ENCODE measurements around the gene RNF5. TPM values are rescaled to one million over a fixed set of nuclear protein-coding genes. Genes with fewer than 3 reads are reported as not detected.
"Not testable (repeated sequence)": the region's sequence is repeated elsewhere in the genome, so short reads cannot be mapped to it uniquely, and the experiment has no call there.

Gene RNF5
- total RNA-seq, 1 experiment from 2014 or later, result 70.7 TPM

DNA sequence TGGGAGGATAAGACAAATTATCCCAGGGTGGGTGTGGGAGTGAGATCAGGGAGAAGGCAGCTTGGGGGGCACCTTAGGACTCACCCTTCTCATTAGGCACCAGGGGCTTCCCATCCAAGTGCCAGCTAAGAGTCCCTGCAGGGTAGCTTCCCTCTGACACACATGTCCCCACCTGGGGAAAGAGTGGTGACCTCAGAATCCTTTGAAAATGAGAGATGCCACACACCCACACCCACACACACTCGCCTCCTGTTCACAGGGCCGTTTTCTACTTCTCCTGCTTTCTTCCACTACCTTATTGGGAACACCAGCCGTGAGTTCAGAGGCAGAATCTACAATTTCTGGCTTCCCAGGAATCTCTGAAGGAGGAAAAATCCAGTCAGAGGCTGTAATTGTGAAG lies 4.8 kb downstream of the RNF5 start:
- H3K36me3 Mint-ChIP-seq (ENCODE audit: insufficient read depth, unreplicated experiment), result peaks cover 67% of the 10 kb centered on the region

DNA sequence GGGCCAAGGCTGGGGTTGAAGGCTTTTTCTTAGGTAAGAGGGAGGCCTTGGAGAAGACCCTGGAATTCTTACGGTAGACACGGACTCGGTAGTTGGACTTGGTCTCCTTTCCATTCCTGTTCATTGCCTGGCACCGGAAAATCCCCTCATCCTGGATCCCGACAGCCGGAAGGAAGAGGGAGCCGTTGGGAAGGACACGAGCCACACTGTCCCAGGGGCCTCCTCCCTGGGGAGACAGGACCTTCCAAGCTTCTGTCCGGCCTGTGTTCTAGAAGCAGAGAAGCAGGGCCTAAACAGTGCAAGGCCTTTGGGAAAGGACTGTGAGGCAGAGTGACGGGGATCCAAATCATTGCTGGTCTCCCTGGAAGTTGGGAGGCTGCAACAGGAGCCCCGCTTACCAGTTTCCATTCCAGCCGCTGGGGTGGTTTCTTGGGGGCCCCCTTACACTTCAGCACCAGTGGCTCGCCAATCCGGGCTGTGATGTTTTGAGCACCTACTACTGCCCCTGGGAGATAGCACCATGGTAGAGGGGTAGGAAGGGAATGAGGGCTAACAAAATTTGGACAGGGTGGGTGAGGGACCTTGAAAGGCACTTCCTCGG lies 5.4 kb downstream of the RNF5 start:
- no peaks in the 10 kb centered on the region for H3K27me3 ChIP-seq (replicated peaks; ENCODE audit: control insufficient read depth, insufficient read depth, low read length)
- H3K36me3 Mint-ChIP-seq (ENCODE audit: insufficient read depth, unreplicated experiment), result peaks cover 61% of the 10 kb centered on the region
- intact Hi-C loops (cut with micrococcal nuclease; ENCODE audit: unreplicated experiment), result no loop called here
- BruUV-seq (replicated peaks), result no TSS peak
- POLR2A ChIA-PET, result no interaction called here
- H3K4me3 ChIP-seq (ENCODE audit: low read depth, low read length), result no peak overlapping the region
- no peak for DNase-seq
- H3K27me3 Mint-ChIP-seq (ENCODE audit: insufficient read depth, unreplicated experiment), result no peaks in the 10 kb centered on the region
- CTCF ChIA-PET, result no interaction called here
- H3K27ac Mint-ChIP-seq (ENCODE audit: unreplicated experiment), result peak overlapping the region; percentile 58
- TF ChIP-seq, protein P1, sequence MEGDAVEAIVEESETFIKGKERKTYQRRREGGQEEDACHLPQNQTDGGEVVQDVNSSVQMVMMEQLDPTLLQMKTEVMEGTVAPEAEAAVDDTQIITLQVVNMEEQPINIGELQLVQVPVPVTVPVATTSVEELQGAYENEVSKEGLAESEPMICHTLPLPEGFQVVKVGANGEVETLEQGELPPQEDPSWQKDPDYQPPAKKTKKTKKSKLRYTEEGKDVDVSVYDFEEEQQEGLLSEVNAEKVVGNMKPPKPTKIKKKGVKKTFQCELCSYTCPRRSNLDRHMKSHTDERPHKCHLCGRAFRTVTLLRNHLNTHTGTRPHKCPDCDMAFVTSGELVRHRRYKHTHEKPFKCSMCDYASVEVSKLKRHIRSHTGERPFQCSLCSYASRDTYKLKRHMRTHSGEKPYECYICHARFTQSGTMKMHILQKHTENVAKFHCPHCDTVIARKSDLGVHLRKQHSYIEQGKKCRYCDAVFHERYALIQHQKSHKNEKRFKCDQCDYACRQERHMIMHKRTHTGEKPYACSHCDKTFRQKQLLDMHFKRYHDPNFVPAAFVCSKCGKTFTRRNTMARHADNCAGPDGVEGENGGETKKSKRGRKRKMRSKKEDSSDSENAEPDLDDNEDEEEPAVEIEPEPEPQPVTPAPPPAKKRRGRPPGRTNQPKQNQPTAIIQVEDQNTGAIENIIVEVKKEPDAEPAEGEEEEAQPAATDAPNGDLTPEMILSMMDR (IDR thresholded peaks at IDR 0.05; ENCODE audit: insufficient read depth in 1 of 2, low read depth in 1 of 2, low read length in 1 of 2, severe bottlenecking in 1 of 2, unreplicated experiment in 1 of 2), result no peak
- peaks cover 12% of the 10 kb centered on the region for H3K4me1 ChIP-seq
- H3K4me3 Mint-ChIP-seq (ENCODE audit: unreplicated experiment), result no peak overlapping the region
- H3K4me1 Mint-ChIP-seq (ENCODE audit: low read depth, unreplicated experiment), result peaks cover 33% of the 10 kb centered on the region
- H3K9me3 Mint-ChIP-seq (ENCODE audit: unreplicated experiment), result no peaks in the 10 kb centered on the region
- no peaks in the 10 kb centered on the region for H3K9me3 ChIP-seq
- peaks cover 3% of the 10 kb centered on the region for H3K36me3 ChIP-seq (ENCODE audit: control insufficient read depth, insufficient read depth, low read length)

More for the DNA sequence above, 4.8 kb downstream of the RNF5 start:
- Mint-ChIP-seq H3K27ac (ENCODE audit: unreplicated experiment) (peak overlapping the region; percentile 58), H3K4me3 (ENCODE audit: unreplicated experiment) (no peak overlapping the region), H3K9me3 (ENCODE audit: unreplicated experiment) (no peaks in the 10 kb centered on the region), H3K27me3 (ENCODE audit: insufficient read depth, unreplicated experiment) (no peaks in the 10 kb centered on the region), H3K4me1 (ENCODE audit: low read depth, unreplicated experiment) (peaks cover 31% of the 10 kb centered on the region)
- peaks cover 3% of the 10 kb centered on the region for H3K36me3 ChIP-seq (ENCODE audit: control insufficient read depth, insufficient read depth, low read length)
- no peaks in the 10 kb centered on the region for H3K9me3 ChIP-seq
- H3K4me1 ChIP-seq, result peaks cover 8% of the 10 kb centered on the region
- DNase-seq, result no peak
- TF ChIP-seq, protein P1 (IDR thresholded peaks at IDR 0.05; ENCODE audit: insufficient read depth in 1 of 2, low read depth in 1 of 2, low read length in 1 of 2, severe bottlenecking in 1 of 2, unreplicated experiment in 1 of 2), result no peak
- BruUV-seq (replicated peaks), result no TSS peak
- no peaks in the 10 kb centered on the region for H3K27me3 ChIP-seq (replicated peaks; ENCODE audit: control insufficient read depth, insufficient read depth, low read length)
- intact Hi-C loops (cut with micrococcal nuclease; ENCODE audit: unreplicated experiment), result no loop called here
- ChIA-PET CTCF (interaction anchor here (0.8 kb wide), 1 partner anchor 13 kb away, joined by 4 read pairs; no protein-coding TSS in a partner anchor), POLR2A (no interaction called here)
- no peak overlapping the region for H3K4me3 ChIP-seq (ENCODE audit: low read depth, low read length)

DNA sequence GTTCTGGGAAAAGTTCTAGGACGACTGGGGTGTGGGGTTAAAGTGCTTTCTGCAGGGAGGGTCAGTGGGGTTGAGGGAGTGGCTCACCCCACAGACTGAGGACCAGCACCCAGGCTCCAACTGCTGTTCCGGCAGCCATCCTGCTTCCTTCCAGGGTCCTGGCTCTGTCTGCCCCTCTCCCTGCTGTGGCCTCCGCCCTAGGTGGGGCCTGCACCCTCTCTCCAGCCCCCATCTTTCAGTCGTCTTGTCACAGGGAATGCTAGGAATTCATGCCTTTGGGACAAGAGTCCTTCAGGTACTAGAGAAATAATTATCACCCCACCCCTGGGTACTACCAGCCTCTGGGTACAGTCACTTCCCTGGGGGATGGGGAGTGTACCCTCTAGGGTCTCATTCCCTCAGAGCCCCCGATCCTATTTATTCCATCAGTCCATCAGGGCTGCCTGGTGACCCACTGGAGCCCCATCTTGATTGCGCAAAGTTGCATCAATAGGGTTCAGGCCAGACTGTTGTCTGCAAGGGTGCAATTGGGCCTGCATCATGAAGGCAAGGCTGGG lies 6.0 kb downstream of the RNF5 start, which contains the start of gene AGER:
AGER (minus strand) TSS at position 170 of the 557 bp plus-strand sequence; CDS start at position 139, 31 bp downstream.
- ChIA-PET CTCF (no interaction called here), POLR2A (no interaction called here)
- Mint-ChIP-seq H3K27ac (ENCODE audit: unreplicated experiment) (peak within 1 kb of the TSS; percentile 58), H3K4me1 (ENCODE audit: low read depth, unreplicated experiment) (peaks cover 33% of the 10 kb centered on the region), H3K36me3 (ENCODE audit: insufficient read depth, unreplicated experiment) (peaks cover 58% of the 10 kb centered on the region), H3K9me3 (ENCODE audit: unreplicated experiment) (no peaks in the 10 kb centered on the region), H3K27me3 (ENCODE audit: insufficient read depth, unreplicated experiment) (no peaks in the 10 kb centered on the region), H3K4me3 (ENCODE audit: unreplicated experiment) (no peak within 1 kb of the TSS)
- TF ChIP-seq, protein P1 (IDR thresholded peaks at IDR 0.05; ENCODE audit: insufficient read depth in 1 of 2, low read depth in 1 of 2, low read length in 1 of 2, severe bottlenecking in 1 of 2, unreplicated experiment in 1 of 2), result no peak
- no peak for DNase-seq
- H3K4me3 ChIP-seq (ENCODE audit: low read depth, low read length), result no peak within 1 kb of the TSS
- H3K9me3 ChIP-seq, result no peaks in the 10 kb centered on the region
- BruUV-seq (replicated peaks), result no TSS peak
- H3K27me3 ChIP-seq (replicated peaks; ENCODE audit: control insufficient read depth, insufficient read depth, low read length), result no peaks in the 10 kb centered on the region
- peaks cover 18% of the 10 kb centered on the region for H3K4me1 ChIP-seq
- H3K36me3 ChIP-seq (ENCODE audit: control insufficient read depth, insufficient read depth, low read length), result peaks cover 3% of the 10 kb centered on the region
- intact Hi-C loops (cut with micrococcal nuclease; ENCODE audit: unreplicated experiment), result no loop called here

DNA sequence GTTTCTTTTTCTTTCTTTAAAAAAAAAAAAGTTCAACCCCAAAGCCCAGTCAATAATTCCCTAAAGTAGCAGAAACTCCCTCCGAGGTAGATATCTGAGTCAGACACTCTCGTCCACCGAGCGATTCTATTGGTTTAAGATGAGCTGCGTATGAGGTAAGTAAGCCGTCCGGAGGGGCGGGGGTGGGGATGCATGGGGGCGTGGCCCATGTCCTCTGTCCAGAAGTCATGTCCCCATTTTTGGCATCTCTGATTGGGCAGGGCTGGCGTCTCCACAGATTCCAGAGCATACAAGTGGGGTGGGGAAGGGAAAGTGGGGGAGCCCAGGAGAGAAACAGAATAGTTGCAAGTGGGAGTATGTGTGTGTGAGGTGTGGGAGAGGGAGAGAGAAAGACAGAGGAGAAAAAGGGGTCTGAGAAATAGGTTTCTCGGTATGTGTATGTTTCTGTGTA lies 7.5 kb downstream of the RNF5 start:
- DNase-seq; intact Hi-C loops (cut with micrococcal nuclease; ENCODE audit: unreplicated experiment); H3K27me3 Mint-ChIP-seq (ENCODE audit: insufficient read depth, unreplicated experiment); H3K4me3 ChIP-seq (ENCODE audit: low read depth, low read length); H3K36me3 ChIP-seq (ENCODE audit: control insufficient read depth, insufficient read depth, low read length); BruUV-seq (replicated peaks); H3K4me3 Mint-ChIP-seq (ENCODE audit: unreplicated experiment); H3K9me3 Mint-ChIP-seq (ENCODE audit: unreplicated experiment); H3K27me3 ChIP-seq (replicated peaks; ENCODE audit: control insufficient read depth, insufficient read depth, low read length); H3K9me3 ChIP-seq: not testable (repeated sequence)
- peaks cover 20% of the 10 kb centered on the region for H3K4me1 ChIP-seq
- H3K27ac Mint-ChIP-seq (ENCODE audit: unreplicated experiment), result peak overlapping the region; percentile 29
- CTCF ChIA-PET, result interaction anchor here (0.6 kb wide), 1 partner anchor 15 kb away, joined by 3 read pairs; no protein-coding TSS in a partner anchor
- H3K36me3 Mint-ChIP-seq (ENCODE audit: insufficient read depth, unreplicated experiment), result peaks cover 56% of the 10 kb centered on the region
- POLR2A ChIA-PET, result interaction anchor here (2.1 kb wide), 1 partner anchor 10 kb away, joined by 7 read pairs; no protein-coding TSS in a partner anchor
- peaks cover 24% of the 10 kb centered on the region for H3K4me1 Mint-ChIP-seq (ENCODE audit: low read depth, unreplicated experiment)

Measured in Caco-2 (cell line).